Loucy (cell line): ENCODE results near the gene TEX48.

Experiments
- CTCF ChIP-seq: fragments of 200-600 bp; sonication (generic); conservative IDR thresholded peaks from 2 replicates; pipeline ENCODE4 v1.5.1; 2014; ENCODE audit warnings: mild to moderate bottlenecking, antibody characterized with exemption, low read length
- EZH2phosphoT487 ChIP-seq: fragments of 200-600 bp; IDR thresholded peaks from 2 replicates; pipeline ENCODE4 v1.6.1; 2018; ENCODE audit warnings: antibody characterized with exemption, mild to moderate bottlenecking, moderate library complexity, borderline replicate concordance

- no peak for TF ChIP-seq CTCF
- TF ChIP-seq EZH2phosphoT487, result no peak
These were observed 60.4 kb downstream of the TEX48 start for GRCh38 chr9:114621561-114621960.
